NCI-H82 treated with DMSO at 0.1 percent for 48 hours (cell line): Measurements from ENCODE around the gene KCTD3.

Source experiments
- DNase-seq: peaks from one replicate; lab custom pipeline; 2025; ENCODE audit not compliant: unreplicated experiment; lab: John Stamatoyannopoulos, UW

The KCTD3 gene

GRCh38 chr1:215651867-215652266 is 84.8 kb downstream of the KCTD3 start:
- DNase-seq = no peak

GRCh38 chr1:215652371-215652770 is 85.3 kb downstream of the KCTD3 start:
- no peak for DNase-seq

GRCh38 chr1:215657047-215657446 is 89.9 kb downstream of the KCTD3 start:
- no peak for DNase-seq

GRCh38 chr1:215660259-215660658 is 93.2 kb downstream of the KCTD3 start:
- no peak for DNase-seq

GRCh38 chr1:215661033-215661432 is 93.9 kb downstream of the KCTD3 start:
- no peak for DNase-seq

GRCh38 chr1:215665215-215665614 is 98.1 kb downstream of the KCTD3 start:
- DNase-seq = no peak

- DNase-seq = no peak
These were observed 100.7 kb downstream of the KCTD3 start for GRCh38 chr1:215667761-215668160.

GRCh38 chr1:215669806-215670491 is 102.8 kb downstream of the KCTD3 start:
- DNase-seq = no peak
